Peyer's patch (tissue), 4 donors: ENCODE results near the gene PFKP.

Experiments
- POLR2A ChIP-seq, 2 donors: fragments of 450-650 bp; IDR thresholded peaks; one replicate each; pipeline ENCODE4 v1.5.1; 2017; ENCODE audit warnings: antibody characterized with exemption in 2 of 2, mild to moderate bottlenecking in 2 of 2, moderate library complexity in 2 of 2
- TF ChIP-seq, protein P1 (sequence below), 6 experiments: fragments of 450-650 bp in 4 of 6; fragments of 200-600 bp in 2 of 6; sonication (generic) in 1 of 6; IDR thresholded peaks; one replicate each; pipeline ENCODE4 v1.5.1; 2017 to 2019; ENCODE audit warnings: antibody characterized with exemption in 6 of 6, mild to moderate bottlenecking in 3 of 6, moderate library complexity in 1 of 6

DNA sequence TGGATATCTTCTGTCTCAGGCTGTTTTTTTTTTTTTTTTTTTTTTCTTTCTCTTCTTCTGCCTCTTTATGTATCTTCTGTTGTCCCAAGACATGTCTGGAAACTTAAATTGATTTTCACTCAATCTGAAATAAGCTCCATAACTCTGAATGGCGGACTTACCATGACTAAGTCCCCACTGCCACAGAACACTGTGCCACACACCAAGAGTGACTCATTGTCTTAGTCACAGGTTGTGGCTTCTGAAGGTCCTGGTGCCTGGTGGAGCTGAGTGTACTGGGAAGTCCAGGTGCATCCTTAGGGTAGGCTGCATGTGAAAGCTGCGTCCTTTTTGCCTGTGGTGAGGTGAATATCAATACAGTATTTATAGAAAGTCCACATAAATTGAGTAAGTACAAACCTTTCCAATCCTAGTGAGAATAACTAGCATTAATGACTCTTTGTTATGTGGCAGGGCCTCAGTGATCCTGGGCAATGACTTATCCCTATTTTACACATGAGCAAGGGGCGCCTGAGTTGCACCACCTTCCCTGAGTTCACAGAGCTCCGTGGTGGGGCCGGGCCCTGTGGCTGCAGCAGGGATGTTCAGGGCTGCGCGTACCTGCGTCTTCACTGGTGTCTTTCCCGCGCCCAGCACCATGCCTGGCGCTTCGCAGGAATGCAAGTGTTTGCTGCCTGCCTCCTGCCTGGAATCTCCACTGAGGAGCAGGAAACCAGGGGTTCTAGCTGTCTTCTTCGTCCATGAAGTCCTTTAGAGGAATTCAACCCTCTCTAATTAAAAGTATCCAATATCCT, 4.3 kb downstream of the PFKP start:
- TF ChIP-seq, protein P1, sequence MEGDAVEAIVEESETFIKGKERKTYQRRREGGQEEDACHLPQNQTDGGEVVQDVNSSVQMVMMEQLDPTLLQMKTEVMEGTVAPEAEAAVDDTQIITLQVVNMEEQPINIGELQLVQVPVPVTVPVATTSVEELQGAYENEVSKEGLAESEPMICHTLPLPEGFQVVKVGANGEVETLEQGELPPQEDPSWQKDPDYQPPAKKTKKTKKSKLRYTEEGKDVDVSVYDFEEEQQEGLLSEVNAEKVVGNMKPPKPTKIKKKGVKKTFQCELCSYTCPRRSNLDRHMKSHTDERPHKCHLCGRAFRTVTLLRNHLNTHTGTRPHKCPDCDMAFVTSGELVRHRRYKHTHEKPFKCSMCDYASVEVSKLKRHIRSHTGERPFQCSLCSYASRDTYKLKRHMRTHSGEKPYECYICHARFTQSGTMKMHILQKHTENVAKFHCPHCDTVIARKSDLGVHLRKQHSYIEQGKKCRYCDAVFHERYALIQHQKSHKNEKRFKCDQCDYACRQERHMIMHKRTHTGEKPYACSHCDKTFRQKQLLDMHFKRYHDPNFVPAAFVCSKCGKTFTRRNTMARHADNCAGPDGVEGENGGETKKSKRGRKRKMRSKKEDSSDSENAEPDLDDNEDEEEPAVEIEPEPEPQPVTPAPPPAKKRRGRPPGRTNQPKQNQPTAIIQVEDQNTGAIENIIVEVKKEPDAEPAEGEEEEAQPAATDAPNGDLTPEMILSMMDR (IDR thresholded peaks at IDR 0.05) = no peak
- TF ChIP-seq POLR2A (IDR thresholded peaks at IDR 0.05) = no peak
